ENCODE measurements around the gene IQCC.

GRCh38 chr1:32231843-32232432 lies 26.5 kb downstream of the IQCC start:
- TF ChIP-seq CTCF (optimal IDR thresholded peaks at IDR 0.05 in 1 of 3, IDR thresholded peaks at IDR 0.05 in 1 of 3, conservative IDR thresholded peaks at IDR 0.05 in 1 of 3; ENCODE audit: extremely low read depth in 1 of 3, insufficient read depth in 2 of 3, low read length in 3 of 3) (no peak), EZH2 (IDR thresholded peaks at IDR 0.05; ENCODE audit: low read length) (no peak)

All from keratinocyte (primary cell).